Endometrium (tissue), 2 donors: ENCODE data around the gene FOXL2NB.

Source experiments
- FAIRE-seq: peaks from 2 replicates; lab custom pipeline; 2012; peaks lifted over from hg19 to GRCh38; lab: Jason Lieb, UNC
- donor health status: control.
- donor health status: control.

The FOXL2NB gene

DNA sequence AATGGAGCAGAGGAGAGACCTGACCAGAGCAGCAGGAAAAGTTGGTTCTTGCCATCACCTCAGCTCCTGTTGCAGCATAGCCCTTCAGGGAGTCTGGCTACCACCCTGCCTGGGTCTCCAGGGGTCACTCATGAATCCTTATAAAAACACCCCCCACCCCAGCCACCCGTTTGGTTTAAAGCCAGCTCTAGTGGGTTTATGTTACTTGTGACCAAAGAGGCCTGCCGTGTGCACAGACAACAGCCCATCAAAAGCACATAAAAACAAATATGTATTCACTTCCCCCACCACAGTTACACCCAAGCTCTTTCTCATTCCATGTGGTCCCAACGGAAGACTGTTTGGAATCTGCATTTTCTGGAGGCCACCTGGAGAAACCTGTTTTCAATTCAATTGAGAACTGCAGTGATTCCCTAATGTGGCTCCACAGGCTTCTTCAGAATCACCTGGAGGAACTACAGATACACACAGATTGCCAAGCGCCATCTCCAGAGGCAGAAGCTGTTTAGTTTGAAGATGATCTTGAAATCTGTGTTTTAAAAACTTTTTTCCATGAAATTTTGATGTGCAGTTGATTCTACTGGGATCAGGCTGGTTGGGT, 13.8 kb upstream of the FOXL2NB start:
- no peak for FAIRE-seq

DNA sequence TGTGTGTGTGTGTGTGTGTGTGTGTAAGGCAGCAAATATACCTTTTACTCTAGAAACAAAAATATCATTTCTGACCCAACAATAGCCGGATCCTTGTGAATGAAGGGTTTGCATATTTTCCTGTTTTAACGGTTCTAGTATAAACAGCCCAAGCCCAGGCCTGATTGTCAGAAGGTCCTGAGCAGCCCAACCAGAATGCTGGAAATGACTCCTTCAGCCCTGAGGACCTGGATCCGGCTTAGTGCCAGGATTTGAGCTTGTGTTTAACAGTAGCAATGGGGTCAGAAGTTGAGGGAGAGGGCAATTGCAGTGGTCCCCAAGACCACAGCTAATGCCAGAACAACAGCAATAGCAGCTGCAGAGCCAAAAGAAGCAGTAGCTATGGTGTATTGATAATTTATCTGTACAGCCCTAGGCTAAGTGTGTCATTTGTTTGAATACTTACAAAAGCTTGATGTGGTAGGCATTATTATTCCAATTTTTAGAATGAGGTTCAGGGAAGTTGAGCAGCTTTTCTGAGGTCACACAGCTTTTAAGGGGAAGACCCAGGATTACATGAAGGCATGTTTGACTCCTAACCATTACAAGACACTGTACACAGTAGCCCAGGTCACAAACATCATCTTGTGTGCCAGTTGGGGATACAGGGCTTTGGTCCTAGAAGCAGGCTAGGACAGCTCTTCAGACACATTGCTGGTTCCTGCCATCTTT, 12.9 kb upstream of the FOXL2NB start:
- FAIRE-seq = no peak

DNA sequence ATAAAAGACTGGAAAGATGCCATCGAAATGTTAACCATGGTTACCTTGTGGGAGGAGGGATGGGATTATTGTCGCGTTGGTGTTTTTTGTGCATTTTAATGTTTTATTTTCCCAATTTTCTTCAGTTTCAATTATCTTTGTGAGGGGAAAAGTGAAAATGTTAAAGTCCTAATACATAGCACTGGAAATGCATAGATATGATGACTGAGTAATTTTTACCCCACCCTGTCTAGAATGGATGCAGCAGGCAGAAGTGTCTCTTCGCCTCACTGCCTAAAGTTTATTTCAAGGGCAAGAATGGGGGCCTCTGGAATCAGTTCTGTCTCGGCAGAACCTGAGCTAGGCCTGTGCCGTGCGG, 11.5 kb upstream of the FOXL2NB start:
- no peak for FAIRE-seq

DNA sequence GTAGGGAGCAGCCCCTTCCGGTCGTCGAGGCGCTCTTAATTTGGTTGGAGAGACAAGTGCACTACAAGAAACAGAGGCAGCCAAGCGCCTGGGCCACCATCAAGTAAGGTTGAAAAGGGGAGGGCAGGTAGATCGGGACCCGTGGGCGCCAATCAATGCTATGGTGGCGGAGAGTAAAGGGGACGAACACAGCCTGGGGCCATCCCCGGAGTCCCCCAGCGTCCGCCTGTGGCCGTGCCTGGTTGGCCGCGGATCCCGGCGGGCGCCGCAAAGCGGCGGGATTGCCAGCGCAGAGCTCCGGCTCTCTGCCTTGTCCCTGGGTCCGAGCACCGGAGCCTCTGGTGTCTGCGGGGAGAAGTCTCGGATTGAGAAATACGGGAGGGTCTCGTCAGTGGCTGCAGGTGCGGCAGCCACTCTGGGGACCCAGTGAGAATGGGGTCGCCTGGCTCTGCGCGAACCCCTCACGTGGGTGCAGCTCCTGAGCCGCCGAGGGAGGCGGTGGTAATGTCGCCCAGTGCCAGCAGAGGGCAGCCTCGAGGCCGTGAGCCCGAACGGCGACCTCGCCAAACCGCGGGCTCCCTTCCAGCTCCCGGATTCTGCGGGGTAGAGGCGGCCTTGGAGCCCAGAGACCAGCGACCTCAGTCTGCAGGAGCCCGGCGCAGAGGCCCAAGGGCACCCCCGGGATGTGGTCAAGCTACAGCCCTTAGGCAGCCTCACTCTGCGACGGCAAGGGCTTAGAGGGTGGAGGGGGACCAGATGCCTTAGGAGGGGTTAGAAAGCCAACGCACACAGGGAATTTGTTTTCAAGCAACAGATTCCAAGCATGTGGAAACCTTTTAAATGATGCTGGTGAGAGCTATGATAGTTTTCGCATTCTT, 10.9 kb upstream of the FOXL2NB start:
- no peak for FAIRE-seq

DNA sequence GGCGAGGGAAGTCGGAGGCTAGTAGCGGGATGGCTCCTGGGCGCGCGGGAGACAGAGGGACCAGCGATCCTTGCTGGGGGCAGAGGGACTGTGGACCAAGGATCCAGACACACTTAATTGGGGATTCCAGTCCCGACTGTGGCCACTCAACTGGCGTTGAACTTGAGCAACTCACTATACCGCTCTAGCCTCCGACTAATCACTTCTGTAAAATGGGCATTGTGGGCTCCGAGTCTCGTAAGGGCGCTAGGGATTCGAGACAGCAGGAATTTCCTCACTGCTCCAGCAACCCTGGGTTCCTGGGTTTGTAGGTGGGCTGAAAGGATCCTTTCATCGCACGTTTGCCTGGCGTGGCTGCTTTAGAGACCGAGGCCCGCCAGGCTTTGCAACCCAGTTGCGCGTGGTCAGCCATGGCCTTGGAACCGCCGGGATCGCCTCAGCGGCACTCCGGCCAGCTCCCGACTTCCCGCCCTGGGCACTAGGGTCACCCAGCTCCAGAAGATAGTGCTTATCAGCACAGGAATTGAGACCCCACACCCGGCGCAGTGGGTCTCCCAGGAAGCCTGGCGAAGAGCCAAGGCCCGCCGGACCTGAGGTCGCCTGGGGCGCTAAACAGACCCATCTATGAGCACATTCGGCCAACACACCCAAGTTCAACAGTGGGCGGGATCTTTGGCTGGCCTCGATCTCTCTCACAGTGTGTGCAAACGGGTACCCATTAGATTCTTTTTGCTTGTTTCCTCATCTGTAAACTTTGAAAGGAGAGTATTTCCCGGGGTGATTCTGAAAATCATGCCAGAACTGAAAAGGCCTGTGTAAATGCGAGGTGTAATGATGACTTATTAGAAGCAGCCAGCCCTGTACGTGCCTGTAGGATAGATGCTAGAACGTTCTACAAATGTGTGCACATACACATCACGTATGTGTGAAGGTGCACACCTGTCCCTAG, 10.0 kb upstream of the FOXL2NB start:
- no peak for FAIRE-seq

DNA sequence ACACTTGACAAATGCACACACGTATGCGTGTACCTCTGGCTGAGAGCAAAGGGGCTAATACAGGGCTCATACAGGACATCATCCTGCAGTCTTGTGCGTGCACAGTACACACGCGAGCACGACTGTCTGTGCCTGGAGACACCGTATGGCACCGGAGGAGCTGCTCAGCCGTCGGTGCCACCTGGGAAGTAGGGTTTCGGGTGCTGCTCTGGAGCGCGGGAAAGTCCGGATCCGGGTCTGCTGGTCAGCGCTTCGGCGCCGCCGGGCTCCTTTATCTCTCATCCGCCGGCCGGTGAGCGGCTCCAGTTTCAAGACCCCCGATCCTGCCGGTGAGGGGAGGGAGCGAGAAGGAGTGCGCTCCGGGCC, 9.3 kb upstream of the FOXL2NB start:
- no peak for FAIRE-seq

DNA sequence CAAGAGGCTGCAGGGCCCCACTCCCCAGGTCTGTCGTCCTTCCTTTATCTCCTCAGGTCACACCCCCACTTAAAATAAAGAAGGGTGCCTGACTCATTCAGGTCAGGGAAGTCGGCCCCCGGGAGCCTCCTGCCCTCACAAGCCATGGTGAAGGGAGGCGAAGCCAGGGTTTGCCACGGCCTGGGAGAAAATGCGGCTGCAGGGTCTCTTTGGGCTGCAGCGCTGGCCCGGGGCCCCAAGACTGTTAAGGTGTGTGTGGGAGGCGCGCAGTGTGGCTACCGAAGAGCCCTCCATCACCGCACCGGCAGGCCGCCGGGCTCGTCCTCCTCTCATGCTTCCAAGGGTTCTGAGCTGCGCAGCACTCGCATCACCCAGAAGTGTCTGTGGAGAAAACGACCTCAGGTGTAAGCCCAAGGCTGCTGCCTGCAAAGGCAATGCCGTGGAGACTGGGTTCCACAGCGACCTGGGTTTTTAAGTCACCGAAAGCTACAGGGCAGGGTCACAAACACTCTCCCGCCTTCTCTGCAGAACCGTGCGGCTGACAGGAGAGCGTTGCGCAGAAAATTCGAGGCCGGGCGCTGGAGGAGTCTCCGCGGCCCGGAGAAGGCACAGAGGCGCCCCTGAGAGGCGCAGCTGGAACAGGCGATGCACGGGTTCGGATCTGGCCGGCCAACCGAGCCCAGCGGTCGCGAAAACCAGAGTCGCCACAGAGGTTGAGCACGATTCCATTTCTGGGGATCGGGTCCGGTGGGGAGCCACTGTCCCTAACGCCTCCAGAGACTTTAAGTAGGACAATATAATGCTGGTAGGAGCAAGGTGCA, 8.8 kb upstream of the FOXL2NB start:
- FAIRE-seq = no peak

DNA sequence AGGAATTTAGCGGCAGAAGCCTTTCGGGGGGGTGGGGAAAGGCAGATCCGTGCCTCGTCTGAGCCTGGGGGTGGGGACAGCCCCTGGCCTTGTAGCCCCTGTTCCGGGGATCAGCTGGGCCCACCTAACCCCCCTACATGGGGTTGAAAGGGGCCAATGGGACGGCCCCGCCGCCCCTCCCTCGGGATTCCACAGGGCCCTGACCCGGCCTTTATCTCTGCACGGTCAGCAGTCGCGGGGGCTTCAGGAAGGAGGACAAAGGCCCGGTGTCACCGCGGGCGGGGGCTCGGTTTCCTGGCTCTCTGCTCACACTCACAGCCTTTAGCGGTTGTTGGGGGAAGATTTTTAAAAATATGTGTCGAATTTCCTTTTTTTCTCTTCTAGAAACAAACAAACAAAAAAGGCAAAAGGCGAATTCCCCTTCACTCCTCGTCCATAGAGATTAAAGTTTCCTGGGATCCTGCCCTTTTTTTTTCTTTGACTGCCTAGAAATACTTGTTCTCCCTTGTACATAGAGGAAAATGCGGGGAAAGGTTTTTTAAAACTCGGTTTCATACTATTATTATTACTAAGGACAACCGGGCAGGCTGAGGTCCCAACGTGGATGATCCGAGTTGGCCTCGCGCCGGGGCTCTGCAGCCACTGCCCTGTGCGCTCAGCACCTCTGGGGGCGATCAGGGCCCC, 8.0 kb upstream of the FOXL2NB start:
- FAIRE-seq = no peak

DNA sequence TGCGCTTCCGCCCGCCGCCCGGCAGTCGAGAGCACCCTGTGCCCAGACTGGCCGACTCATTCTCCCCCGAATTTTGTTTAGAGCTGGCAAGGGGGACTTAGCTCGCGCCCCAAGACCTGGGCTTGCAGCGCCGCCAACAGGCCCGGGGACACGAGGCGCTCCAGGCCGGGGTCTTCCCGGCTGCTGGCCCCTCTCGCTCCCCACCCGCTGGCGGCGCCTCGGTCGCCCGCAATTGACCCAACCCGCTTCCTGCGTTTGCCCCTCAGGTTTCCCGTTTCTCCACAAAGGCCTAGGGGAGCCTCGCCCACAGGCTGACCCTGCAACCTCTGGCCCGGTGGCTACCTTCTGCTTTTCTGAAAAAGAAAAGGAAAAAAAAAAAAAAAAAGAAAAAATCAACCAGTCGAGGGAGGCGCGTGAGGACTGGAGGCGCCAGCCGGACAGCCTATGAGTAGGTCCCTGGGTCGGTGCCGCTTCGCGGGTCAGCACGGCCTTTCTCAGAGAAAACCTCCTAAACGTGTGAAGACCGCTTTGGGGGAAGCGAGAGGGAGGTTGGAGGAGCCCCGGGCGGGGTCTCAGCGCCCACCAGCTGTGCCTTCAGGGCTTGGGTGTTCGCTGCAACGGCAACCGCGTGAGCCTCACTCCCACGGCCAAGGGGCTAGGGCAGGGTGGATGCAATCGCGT, 7.3 kb upstream of the FOXL2NB start:
- no peak for FAIRE-seq

DNA sequence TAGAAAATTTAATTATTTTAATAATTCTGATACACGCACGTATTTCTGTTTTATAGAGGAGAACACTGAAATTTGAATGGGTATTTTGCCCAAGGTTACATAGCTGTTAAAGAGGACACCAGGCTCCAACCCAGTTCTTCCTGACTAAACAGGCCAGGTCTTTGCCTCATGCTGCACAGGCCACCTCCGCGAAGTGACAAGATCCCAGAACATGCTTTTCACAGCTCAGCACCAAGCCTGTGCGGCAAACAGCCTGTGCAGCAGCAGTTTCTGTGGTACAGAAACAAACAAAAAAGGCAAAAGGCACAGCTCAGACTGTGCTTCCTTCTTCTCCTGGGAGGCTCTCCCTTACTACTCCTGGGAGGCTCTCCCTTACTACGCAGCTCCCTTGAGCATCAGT, 6.6 kb upstream of the FOXL2NB start:
- no peak for FAIRE-seq

DNA sequence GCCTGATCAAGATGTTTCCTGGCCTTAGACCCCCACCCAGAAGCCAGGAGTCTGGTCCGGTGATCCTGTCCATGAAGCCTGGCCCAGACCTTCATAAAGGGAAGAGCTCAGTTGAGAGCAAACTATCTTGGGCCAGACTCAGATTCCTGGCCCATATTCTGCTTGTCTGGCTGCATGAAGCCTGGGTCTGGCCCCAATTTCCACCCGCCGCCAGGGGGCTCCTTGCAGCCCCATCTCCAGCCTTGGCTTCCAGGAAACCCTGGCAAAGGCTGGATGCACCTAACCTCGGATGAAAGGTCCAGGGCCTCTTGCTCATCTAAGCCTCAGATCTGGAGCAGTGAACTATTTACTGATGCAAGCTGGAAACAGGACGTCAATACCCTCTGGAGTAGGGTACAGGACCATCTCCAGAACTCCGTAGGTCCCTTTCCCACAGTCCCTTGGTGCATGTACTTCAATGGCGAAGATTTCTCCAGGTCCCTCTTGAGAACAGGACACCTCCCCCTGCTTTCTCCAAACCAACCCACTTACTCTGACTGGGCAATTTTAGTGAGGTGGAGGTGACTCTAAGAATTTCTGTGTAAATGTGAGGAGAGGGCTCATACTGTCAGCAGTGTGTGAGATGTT, 5.6 kb upstream of the FOXL2NB start:
- no peak for FAIRE-seq

DNA sequence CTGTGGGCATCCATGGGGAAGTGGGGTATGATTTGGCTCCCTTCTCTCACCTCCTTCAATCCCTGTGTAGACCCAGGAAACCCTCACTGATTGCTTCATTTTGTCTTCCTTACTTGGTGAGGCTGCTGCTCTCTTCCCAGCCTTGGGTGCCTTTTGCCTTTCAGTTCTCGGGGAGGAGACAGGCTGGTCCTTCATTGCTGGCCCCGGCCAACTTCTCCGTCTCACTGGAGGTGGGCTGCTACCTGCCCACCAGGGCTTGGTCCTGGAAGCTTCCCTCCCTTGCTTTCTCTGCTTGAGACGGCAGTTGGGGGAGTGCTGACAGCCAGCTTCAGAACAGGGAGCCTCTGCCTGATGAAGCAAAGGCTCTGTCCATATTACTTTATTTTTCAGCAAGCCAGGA, 4.7 kb upstream of the FOXL2NB start:
- no peak for FAIRE-seq

DNA sequence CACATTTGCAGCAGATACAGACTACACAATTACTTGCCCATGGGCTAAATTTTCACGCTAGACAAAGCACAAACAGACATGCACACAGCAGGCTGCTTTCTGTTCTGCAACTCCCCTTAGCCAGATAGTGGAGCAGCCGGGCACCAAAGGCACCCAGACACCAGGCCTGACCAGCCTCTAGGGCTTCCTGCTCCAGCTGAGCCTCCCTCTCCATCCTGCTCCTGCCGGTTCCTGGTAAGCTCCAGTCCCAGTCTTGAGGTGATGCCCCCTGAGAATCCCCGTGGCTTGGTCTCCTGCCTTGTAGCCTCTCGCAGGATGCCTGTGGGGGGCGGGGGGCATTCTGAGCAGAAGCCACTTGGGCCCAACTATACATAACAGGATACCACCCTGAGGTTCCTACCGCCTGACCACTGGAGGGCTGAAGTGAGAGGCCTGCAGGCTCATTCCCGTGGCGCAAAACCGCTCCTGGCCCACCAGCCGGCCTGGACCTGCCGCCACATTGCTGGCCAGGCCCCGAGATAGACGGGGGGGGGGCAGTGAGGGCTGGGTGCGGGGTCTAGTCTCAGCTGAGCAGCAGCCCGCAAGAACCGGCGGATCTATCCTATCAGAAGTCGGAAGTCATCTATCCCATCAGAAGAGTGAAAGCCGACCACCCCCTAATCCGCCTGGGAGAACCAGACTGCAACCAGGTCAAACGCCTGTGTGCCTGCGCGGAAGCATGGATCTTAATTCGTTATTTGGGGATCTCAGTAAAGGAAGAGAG, 4.0 kb upstream of the FOXL2NB start:
- FAIRE-seq = no peak

DNA sequence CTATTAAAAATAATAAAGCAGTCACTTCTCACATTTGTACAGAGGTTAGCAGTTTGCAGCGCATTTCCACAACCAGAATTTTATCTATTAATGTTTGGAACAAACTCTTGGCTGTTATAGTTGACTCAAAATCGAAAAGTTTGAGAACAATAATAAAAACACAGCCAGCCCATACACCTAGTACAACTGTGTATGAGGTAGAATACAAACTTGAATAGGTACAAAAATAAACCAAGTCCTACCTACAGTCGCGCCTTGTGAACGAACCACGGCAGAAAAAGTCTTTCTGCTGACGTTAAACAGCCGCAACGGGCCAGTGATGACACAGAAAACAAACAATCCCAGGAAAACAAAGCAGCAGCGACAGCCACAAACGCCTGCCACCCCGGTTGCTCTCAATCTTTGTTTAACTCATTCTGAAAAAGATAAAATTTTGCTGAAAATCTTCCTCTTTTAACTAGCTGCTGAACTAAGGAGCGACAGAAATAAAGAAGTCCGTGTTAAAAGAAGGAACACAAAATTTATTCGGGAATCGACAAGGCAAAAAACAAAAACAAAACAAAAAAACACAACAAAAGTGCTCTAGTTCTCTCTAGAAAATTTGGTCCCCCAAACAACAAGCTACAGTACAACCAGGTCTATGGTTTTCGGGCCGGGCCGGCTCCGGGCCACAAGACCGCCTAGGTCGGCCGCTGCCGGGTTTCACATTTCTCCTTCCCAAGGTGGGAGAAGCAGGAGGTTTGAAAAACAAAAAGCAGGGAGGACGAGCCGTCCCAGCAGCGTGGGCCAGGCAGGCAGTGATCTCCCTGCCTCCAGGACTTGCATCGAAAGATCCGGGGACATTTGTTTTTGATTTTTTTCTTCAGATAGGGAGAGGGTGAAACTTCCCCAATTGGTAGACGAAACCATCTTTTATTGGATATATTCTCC, 3.0 kb upstream of the FOXL2NB start:
- no peak for FAIRE-seq

DNA sequence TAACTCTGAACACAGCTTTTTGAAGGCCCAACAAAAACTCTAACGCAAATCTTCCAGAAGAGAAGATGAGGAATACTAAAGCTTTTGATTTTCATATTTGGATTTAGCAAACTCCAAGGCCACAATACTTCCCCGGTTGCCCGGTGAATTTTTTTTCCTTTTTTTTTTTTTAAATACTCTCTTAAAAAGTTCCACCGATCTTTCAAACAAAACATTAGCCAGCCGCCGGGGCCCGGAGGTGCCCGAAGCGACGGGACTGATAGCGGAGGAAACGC, 2.4 kb upstream of the FOXL2NB start:
- no peak for FAIRE-seq

DNA sequence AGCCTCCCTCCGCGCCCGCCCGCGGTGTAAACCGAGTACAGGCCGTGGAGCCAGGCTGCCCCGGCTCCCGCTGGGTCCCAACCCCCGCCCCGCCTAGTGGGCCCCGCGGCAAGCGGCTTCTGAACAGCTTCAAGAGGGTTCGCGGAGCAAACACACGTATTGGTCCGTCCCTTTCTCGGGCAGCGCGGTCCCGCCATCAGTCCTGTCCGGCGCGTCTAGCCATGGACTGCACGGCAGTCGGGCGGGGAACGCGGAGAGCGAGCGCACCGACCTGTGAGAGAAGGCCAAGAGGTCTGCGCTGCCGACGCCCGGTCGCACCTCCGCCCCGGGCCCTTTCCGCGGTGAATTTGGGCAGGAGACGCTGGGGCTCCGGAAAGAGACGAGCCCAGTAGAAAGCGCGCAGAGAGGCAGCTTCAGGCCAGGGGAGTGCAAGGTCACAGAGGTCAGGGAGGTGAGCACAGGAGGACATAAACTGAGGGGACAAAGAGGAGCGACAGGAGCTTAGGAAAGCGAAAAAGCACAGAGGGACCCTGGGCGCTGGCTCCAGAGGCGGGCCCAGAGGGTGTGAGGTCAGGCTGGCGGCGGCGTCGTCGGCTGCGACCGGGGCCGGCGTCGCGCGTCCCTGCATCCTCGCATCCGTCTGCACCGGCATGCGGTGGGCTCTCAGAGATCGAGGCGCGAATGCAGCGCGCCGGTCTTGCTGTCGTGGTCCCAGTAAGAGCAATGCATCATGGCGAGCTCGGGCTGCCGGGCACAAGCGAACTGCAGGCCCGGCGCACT, 1.9 kb upstream of the FOXL2NB start:
- no peak for FAIRE-seq
